IMR-90 (cell line): ENCODE data around the gene MTMR3. TPM values are rescaled to one million over a fixed set of nuclear protein-coding genes. Genes with fewer than 3 reads are reported as not detected.

Experiments
- ATAC-seq: fragments of 200-7000 bp; cut with Tn5 transposase; 2 replicates; pipeline ENCODE4 v1.9.1; 2020; ENCODE audit warnings: low read depth, mild to moderate bottlenecking, moderate library complexity
- Bru-seq: library from RNA; stranded (reverse); fragments of 400-500 nt; gene quantifications from one replicate; lab custom pipeline; 2021; lab: Mats Ljungman, UMichigan
- BruChase-seq, 2 experiments: library from RNA; stranded (reverse); fragments of 400-500 nt; gene quantifications; one replicate each; lab custom pipeline; 2021; lab: Mats Ljungman, UMichigan
- BruUV-seq: library from RNA; stranded (reverse); fragments of 400-500 nt; replicated peaks from 2 replicates; lab custom pipeline; 2021; lab: Mats Ljungman, UMichigan
- CTCF ChIA-PET: fragments of 300-600 bp; formaldehyde crosslinking; extraction: SDS; loops from one replicate; lab custom pipeline; 2021; ENCODE audit warnings: antibody characterized with exemption; lab: Yijun Ruan, JAX
- POLR2A ChIA-PET: fragments of 300-600 bp; sonication (Branson Sonifier 250); formaldehyde crosslinking; loops from one replicate; lab custom pipeline; 2022; ENCODE audit warnings: antibody characterized with exemption; ENCODE audit not compliant: unreplicated experiment; lab: Charles Lee
- DNase-seq: peaks from one replicate; pipeline ENCODE4 v3.0.0; 2013
- H2AFZ ChIP-seq: replicated peaks from 2 replicates; pipeline ENCODE3; 2013; ENCODE audit warnings: low read length, mild to moderate bottlenecking; ENCODE audit not compliant: poor library complexity
- H2AK5ac ChIP-seq: 2 replicates; pipeline ENCODE4 v1.6.1; 2013; ENCODE audit warnings: low read depth, low read length, inconsistent platforms
- H2AK9ac ChIP-seq: replicated peaks from 2 replicates; pipeline ENCODE3; 2013; ENCODE audit warnings: mild to moderate bottlenecking, low read depth, low read length, moderate library complexity; ENCODE audit not compliant: poor library complexity
- H2BK120ac ChIP-seq: 2 replicates; pipeline ENCODE4 v1.6.1; 2013; ENCODE audit warnings: low read depth, low read length, inconsistent platforms
- H2BK15ac ChIP-seq: 3 replicates; pipeline ENCODE4 v1.6.1; 2013; ENCODE audit warnings: low read depth, low read length, inconsistent platforms
- H2BK20ac ChIP-seq: 2 replicates; pipeline ENCODE4 v1.6.1; 2013; ENCODE audit warnings: low read depth, mild to moderate bottlenecking, inconsistent platforms, low read length, moderate library complexity
- H2BK5ac ChIP-seq: 2 replicates; pipeline ENCODE4 v1.6.1; 2013; ENCODE audit warnings: mild to moderate bottlenecking, low read depth, low read length, inconsistent platforms; ENCODE audit not compliant: poor library complexity, severe bottlenecking
- H3K14ac ChIP-seq: replicated peaks from 2 replicates; pipeline ENCODE4 v1.6.1; 2013; ENCODE audit warnings: low read depth, low read length, inconsistent platforms
- H3K18ac ChIP-seq: 2 replicates; pipeline ENCODE4 v1.6.1; 2013; ENCODE audit warnings: low read depth, low read length, control low read depth
- H3K23ac ChIP-seq: 2 replicates; pipeline ENCODE4 v1.6.1; 2013; ENCODE audit warnings: low read depth, low read length, inconsistent platforms
- H3K27ac ChIP-seq: 2 replicates; pipeline ENCODE4 v1.5.1; 2013; ENCODE audit warnings: mild to moderate bottlenecking, control low read depth, low read length; ENCODE audit not compliant: insufficient read depth
- H3K27me3 ChIP-seq: 2 replicates; pipeline ENCODE4 v1.6.1; 2013; ENCODE audit warnings: low read length; ENCODE audit not compliant: control insufficient read depth, insufficient read depth
- H3K36me3 ChIP-seq: 2 replicates; pipeline ENCODE4 v1.6.1; 2013; ENCODE audit warnings: low read length, mixed read lengths; ENCODE audit not compliant: control insufficient read depth, insufficient read depth
- H3K4ac ChIP-seq: 2 replicates; pipeline ENCODE4 v1.6.1; 2013; ENCODE audit warnings: low read depth, low read length, inconsistent platforms
- H3K4me1 ChIP-seq: 2 replicates; pipeline ENCODE4 v1.6.1; 2013; ENCODE audit warnings: low read length, mixed read lengths; ENCODE audit not compliant: control insufficient read depth, insufficient read depth
- H3K4me2 ChIP-seq: 2 replicates; pipeline ENCODE4 v1.6.1; 2013; ENCODE audit warnings: low read depth, mild to moderate bottlenecking, control low read depth, low read length, moderate library complexity
- H3K4me3 ChIP-seq: 2 replicates; pipeline ENCODE4 v1.5.1; 2013; ENCODE audit warnings: low read depth, mild to moderate bottlenecking, control low read depth, low read length, moderate library complexity; ENCODE audit not compliant: insufficient read depth
- H3K56ac ChIP-seq: 2 replicates; pipeline ENCODE4 v1.6.1; 2013; ENCODE audit warnings: low read length, inconsistent platforms; ENCODE audit not compliant: insufficient read depth; ENCODE audit errors: extremely low read depth
- H3K79me1 ChIP-seq, 2 experiments: 2 replicates each; pipeline ENCODE4 v1.6.1; 2013; ENCODE audit warnings: low read length in 2 of 2, inconsistent platforms in 1 of 2, low read depth in 1 of 2
- H3K9ac ChIP-seq: 2 replicates; pipeline ENCODE4 v1.6.1; 2013; ENCODE audit warnings: low read depth, low read length, control low read depth
- H3K9me1 ChIP-seq: 2 replicates; pipeline ENCODE4 v1.6.1; 2013; ENCODE audit warnings: low read length, inconsistent platforms; ENCODE audit not compliant: insufficient read depth
- H3K9me3 ChIP-seq: 2 replicates; pipeline ENCODE4 v1.6.1; 2013; ENCODE audit warnings: low read length; ENCODE audit not compliant: control insufficient read depth, insufficient read depth
- H4K20me1 ChIP-seq: 2 replicates; pipeline ENCODE4 v1.6.1; 2013; ENCODE audit warnings: low read length, inconsistent platforms; ENCODE audit not compliant: insufficient read depth
- H4K5ac ChIP-seq: 2 replicates; pipeline ENCODE4 v1.6.1; 2013; ENCODE audit warnings: mild to moderate bottlenecking, low read depth, low read length, control low read depth
- H4K8ac ChIP-seq, 2 experiments: 2 replicates each; pipeline ENCODE4 v1.6.1; 2013; ENCODE audit warnings: low read depth in 2 of 2, low read length in 2 of 2, control low read depth in 1 of 2, inconsistent platforms in 1 of 2
- H4K91ac ChIP-seq: 2 replicates; pipeline ENCODE4 v1.6.1; 2013; ENCODE audit warnings: low read depth, low read length, inconsistent platforms; ENCODE audit not compliant: insufficient read depth
- BHLHE40 ChIP-seq: fragments of 150-350 bp; IDR thresholded peaks from 2 replicates; pipeline ENCODE4 v1.6.1; 2016; ENCODE audit warnings: mild to moderate bottlenecking, low read depth, low read length
- CHD1 ChIP-seq: IDR thresholded peaks from 2 replicates; pipeline ENCODE4 v1.6.1; 2012; ENCODE audit warnings: low read depth, low read length, improper control_type of control experiment
- MAFK ChIP-seq: IDR thresholded peaks from 2 replicates; pipeline ENCODE4 v1.6.1; 2012; ENCODE audit warnings: low read depth, low read length, improper control_type of control experiment
- MAZ ChIP-seq: IDR thresholded peaks from 2 replicates; pipeline ENCODE4 v1.6.1; 2012; ENCODE audit warnings: low read depth, mild to moderate bottlenecking, low read length, improper control_type of control experiment, moderate library complexity, borderline replicate concordance
- MXI1 ChIP-seq: IDR thresholded peaks from 2 replicates; pipeline ENCODE4 v1.6.1; 2012; ENCODE audit warnings: low read depth, mild to moderate bottlenecking, low read length, moderate library complexity, borderline replicate concordance
- NFE2L2 ChIP-seq: fragments of 150-350 bp; IDR thresholded peaks from 2 replicates; pipeline ENCODE4 v1.6.1; 2016; ENCODE audit warnings: low read depth, mild to moderate bottlenecking, low read length
- RCOR1 ChIP-seq: IDR thresholded peaks from 2 replicates; pipeline ENCODE4 v1.6.1; 2012; ENCODE audit warnings: mild to moderate bottlenecking, low read length, improper control_type of control experiment; ENCODE audit not compliant: insufficient replicate concordance
- WGBS, 2 experiments: methylation state at CpG; one replicate each; pipeline versions ENCODE4 v1.1.5 to v1.1.7; 2013; ENCODE audit warnings: missing lambda C conversion rate in 2 of 2; ENCODE audit not compliant: insufficient read length in 1 of 2; ENCODE audit errors: extremely low coverage in 2 of 2; 5-methylcytosine and 5-hydroxymethylcytosine counted together
- dilution Hi-C: fragments of 300-500 bp; cut with HindIII; formaldehyde crosslinking; loops from one replicate; pipeline ENCODE4 v1.14.3; 2018; ENCODE audit warnings: low sequenced_read_pairs; ENCODE audit not compliant: unreplicated experiment
- in situ Hi-C: fragments of 300-500 bp; cut with MboI; formaldehyde crosslinking; loops from 3 replicates; pipeline ENCODE4 v1.14.3; 2019; ENCODE audit warnings: low sequenced_read_pairs, inconsistent platforms, mixed read lengths
- intact Hi-C: fragments of 100-400 bp; cut with micrococcal nuclease; formaldehyde crosslinking; loops from 2 replicates; pipeline ENCODE4 v1.10.0; 2022
- long read RNA-seq: library from polyadenylated mRNA; unstranded; transcript quantifications from one replicate; pipeline ENCODE4 v2.0.0, GENCODE V29; 2021; ENCODE audit not compliant: unreplicated experiment
- polyA plus RNA-seq, 3 experiments: library from polyadenylated mRNA; depleted of rRNA; stranded (reverse); fragments of >200 nt; gene quantifications; 2 replicates each; pipeline ENCODE4 v1.2.3, GENCODE V29; 2012; ENCODE audit warnings: low replicate concordance in 1 of 3
- total RNA-seq: library from RNA; depleted of rRNA; stranded (reverse); fragments of >200 nt; gene quantifications from 2 replicates; pipeline ENCODE4 v1.2.3, GENCODE V29; 2012; rRNA removed
- TF ChIP-seq, protein P1 (sequence below): fragments of 150-350 bp; IDR thresholded peaks from 2 replicates; pipeline ENCODE4 v1.6.1; 2017; ENCODE audit warnings: mild to moderate bottlenecking, antibody characterized with exemption, low read length, low read depth
- TF ChIP-seq, protein P2 (sequence below): conservative IDR thresholded peaks from 2 replicates; pipeline ENCODE4 v1.5.1; 2012; ENCODE audit warnings: mild to moderate bottlenecking, low read depth, low read length, improper control_type of control experiment
- TF ChIP-seq, protein P3 (sequence below): fragments of 150-350 bp; IDR thresholded peaks from 2 replicates; pipeline ENCODE4 v1.6.1; 2016; ENCODE audit warnings: low read depth, mild to moderate bottlenecking, low read length, moderate library complexity, borderline replicate concordance

The MTMR3 gene
- total RNA-seq (26.1 and 29.4 TPM in 2 replicates), polyA plus RNA-seq (2012; rRNA removed) (21.3 and 22.3 TPM in 2 replicates), Bru-seq, nascent RNA (percentile 91 among the genes with signal in this experiment), BruChase-seq, experiment 1, labeled RNA remaining after a 6-hour chase (percentile 88 among the genes with signal in this experiment), BruChase-seq, experiment 2, labeled RNA remaining after a 2-hour chase (percentile 87 among the genes with signal in this experiment)
- polyA plus RNA-seq (2012; cell fraction: cytosol; rRNA removed): 8.9 and 9.6 TPM in 2 replicates
- 79.3 and 99.6 TPM in 2 replicates for polyA plus RNA-seq (2012; cell fraction: nucleus; rRNA removed; ENCODE audit: low replicate concordance)
- long read RNA-seq, full-length matches to known transcripts: 2 of 8 reads
- long read RNA-seq, partial matches to known transcripts: 2 of 8 reads
- long read RNA-seq, other reads (novel, unspliced or antisense): 4 of 8 reads

DNA sequence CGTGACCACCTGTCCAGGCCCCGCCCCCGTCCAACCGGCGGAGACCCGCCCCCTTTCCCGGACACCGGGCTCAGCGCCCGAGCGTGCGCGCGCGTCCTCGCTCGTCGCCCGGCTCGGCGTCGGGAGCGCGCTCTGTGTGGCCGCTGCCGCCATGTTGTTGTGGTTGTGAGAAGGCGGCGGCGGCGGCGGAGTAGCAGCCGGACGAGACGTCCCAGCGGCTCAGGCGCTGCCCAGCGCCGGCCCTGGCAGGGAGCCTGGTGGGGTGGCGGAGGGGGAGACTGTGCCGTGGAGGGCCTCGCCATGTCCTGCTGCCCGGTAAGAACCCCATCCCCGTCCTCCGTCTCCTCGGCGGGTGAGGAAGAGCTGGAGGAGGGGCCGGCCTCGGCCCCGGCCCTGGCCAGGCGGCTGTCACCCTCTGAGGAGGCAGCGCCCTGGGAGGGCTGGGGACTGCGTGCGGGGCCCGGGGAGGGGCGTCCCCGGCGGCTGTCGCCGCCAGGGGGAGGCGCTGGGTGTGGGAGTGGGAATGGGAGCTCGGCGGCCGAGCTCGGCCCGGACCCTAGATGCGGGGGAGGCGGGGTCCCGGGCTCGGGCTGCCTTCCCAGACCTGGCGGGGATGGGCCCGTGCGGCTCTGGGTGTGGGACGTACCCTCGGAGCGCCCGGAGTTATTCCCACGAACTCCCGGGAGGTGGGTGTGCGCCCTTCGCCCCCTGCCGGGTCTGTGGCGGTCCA lies at the start of gene MTMR3:
MTMR3 (plus strand) TSS at position 130 of the 730 bp plus-strand sequence. CDS start 87,886 bp downstream, outside the sequence.
- Histone ChIP-seq H3K14ac (peak within 1 kb of the TSS; percentile 95), H3K36me3 (no peaks in the 10 kb centered on the region), H4K20me1 (peaks cover 45% of the 10 kb centered on the region), H3K4ac (peak within 1 kb of the TSS; percentile 87), H2BK20ac (no peak within 1 kb of the TSS), H3K27ac (peak within 1 kb of the TSS; percentile 83), H3K4me1 (peaks cover 5% of the 10 kb centered on the region), H3K79me1 (peaks cover 5 to 36% of the 10 kb centered on the region in 2 experiments; a peak in 3 of 4 replicates), H4K8ac (peak within 1 kb of the TSS; percentile 74 to 88; a peak in 2 of 4 replicates), H3K9ac (peak within 1 kb of the TSS; percentile 95), H2BK5ac (peak within 1 kb of the TSS; percentile 84), H2AK9ac (peak within 1 kb of the TSS; percentile 95), H3K9me3 (no peaks in the 10 kb centered on the region), H4K91ac (peak within 1 kb of the TSS; percentile 79), H2BK120ac (peak within 1 kb of the TSS; percentile 59), H3K56ac (peak within 1 kb of the TSS; percentile 77), H3K23ac (peak within 1 kb of the TSS; percentile 91), H2AFZ (peak within 1 kb of the TSS; percentile 96), H3K9me1 (peaks cover 3% of the 10 kb centered on the region), H2AK5ac (peak within 1 kb of the TSS; percentile 61; the same call in 1 of the 2 replicates), H3K27me3 (no peaks in the 10 kb centered on the region), H4K5ac (peak within 1 kb of the TSS; percentile 25; the same call in 1 of the 2 replicates), H3K4me3 (peak within 1 kb of the TSS; percentile 100), H3K18ac (peak within 1 kb of the TSS; percentile 76), H3K4me2 (peak within 1 kb of the TSS; percentile 98), H2BK15ac (peak within 1 kb of the TSS; percentile 71; the same call in 1 of the 3 replicates)
- ChIA-PET POLR2A (interaction anchor here (0.5 to 0.8 kb wide), 3 partner anchors 8 to 516 kb away, joined by 3 to 4 read pairs (median 3); no protein-coding TSS in a partner anchor), CTCF (interaction anchor here (0.6 to 0.8 kb wide), 2 partner anchors 49 to 122 kb away, joined by 3 read pairs; no protein-coding TSS in a partner anchor)
- in situ Hi-C loops (no loop called here), dilution Hi-C loops (no loop called here), intact Hi-C loops (loop anchor here (2.0 kb wide), 1 partner anchor 40 kb away; no protein-coding TSS in a partner anchor)
- no CpG with 5 or more reads among the region's 82 CpGs for WGBS, 2 experiments
- peak; percentile 84 for DNase-seq
- peak; percentile 89 for ATAC-seq
- BruUV-seq: no TSS peak
- TF ChIP-seq, protein P1, sequence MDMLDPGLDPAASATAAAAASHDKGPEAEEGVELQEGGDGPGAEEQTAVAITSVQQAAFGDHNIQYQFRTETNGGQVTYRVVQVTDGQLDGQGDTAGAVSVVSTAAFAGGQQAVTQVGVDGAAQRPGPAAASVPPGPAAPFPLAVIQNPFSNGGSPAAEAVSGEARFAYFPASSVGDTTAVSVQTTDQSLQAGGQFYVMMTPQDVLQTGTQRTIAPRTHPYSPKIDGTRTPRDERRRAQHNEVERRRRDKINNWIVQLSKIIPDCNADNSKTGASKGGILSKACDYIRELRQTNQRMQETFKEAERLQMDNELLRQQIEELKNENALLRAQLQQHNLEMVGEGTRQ: no peak
- TF ChIP-seq BHLHE40 (no peak), MAZ (peak; percentile 72; the same call in 1 of the 2 replicates), NFE2L2 (no peak), MXI1 (peak; percentile 72; the same call in 1 of the 2 replicates), CHD1 (peak; percentile 19; the same call in 1 of the 2 replicates), RCOR1 (no peak), MAFK (no peak)
- TF ChIP-seq, protein P2, sequence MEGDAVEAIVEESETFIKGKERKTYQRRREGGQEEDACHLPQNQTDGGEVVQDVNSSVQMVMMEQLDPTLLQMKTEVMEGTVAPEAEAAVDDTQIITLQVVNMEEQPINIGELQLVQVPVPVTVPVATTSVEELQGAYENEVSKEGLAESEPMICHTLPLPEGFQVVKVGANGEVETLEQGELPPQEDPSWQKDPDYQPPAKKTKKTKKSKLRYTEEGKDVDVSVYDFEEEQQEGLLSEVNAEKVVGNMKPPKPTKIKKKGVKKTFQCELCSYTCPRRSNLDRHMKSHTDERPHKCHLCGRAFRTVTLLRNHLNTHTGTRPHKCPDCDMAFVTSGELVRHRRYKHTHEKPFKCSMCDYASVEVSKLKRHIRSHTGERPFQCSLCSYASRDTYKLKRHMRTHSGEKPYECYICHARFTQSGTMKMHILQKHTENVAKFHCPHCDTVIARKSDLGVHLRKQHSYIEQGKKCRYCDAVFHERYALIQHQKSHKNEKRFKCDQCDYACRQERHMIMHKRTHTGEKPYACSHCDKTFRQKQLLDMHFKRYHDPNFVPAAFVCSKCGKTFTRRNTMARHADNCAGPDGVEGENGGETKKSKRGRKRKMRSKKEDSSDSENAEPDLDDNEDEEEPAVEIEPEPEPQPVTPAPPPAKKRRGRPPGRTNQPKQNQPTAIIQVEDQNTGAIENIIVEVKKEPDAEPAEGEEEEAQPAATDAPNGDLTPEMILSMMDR: peak; percentile 42
- TF ChIP-seq, protein P3, sequence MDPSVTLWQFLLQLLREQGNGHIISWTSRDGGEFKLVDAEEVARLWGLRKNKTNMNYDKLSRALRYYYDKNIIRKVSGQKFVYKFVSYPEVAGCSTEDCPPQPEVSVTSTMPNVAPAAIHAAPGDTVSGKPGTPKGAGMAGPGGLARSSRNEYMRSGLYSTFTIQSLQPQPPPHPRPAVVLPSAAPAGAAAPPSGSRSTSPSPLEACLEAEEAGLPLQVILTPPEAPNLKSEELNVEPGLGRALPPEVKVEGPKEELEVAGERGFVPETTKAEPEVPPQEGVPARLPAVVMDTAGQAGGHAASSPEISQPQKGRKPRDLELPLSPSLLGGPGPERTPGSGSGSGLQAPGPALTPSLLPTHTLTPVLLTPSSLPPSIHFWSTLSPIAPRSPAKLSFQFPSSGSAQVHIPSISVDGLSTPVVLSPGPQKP: no peak
